WI38 (cell line): Measurements from ENCODE around the gene EPB41L2.

Experiments used
- H3K4me3 ChIP-seq: 2 replicates; pipeline ENCODE4 v1.5.1; 2011; ENCODE audit warnings: low read depth, mild to moderate bottlenecking, control low read depth, low read length
- TF ChIP-seq, protein P1 (sequence below): IDR thresholded peaks from 2 replicates; pipeline ENCODE4 v1.5.1; 2012; ENCODE audit warnings: low read depth, mild to moderate bottlenecking, control low read depth, low read length

The EPB41L2 gene

DNA sequence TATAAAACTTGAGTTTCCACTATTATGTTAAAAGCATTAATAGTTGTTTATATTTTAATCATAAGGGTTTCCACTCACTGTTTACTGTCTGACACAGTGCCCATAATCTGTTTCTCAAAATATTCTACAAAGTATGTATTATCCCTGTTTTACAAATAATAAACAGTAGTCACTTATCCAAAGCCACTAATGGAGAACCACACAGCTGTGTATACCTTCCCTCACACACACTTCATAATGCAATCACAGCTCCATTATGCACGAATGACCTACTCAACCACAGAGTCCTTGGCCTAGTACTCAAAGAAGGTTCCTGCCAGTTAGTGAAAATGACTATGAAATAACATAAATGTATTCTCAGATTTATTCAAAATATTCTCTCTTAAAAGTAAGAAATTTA is 103.1 kb downstream of the EPB41L2 start:
- TF ChIP-seq, protein P1, sequence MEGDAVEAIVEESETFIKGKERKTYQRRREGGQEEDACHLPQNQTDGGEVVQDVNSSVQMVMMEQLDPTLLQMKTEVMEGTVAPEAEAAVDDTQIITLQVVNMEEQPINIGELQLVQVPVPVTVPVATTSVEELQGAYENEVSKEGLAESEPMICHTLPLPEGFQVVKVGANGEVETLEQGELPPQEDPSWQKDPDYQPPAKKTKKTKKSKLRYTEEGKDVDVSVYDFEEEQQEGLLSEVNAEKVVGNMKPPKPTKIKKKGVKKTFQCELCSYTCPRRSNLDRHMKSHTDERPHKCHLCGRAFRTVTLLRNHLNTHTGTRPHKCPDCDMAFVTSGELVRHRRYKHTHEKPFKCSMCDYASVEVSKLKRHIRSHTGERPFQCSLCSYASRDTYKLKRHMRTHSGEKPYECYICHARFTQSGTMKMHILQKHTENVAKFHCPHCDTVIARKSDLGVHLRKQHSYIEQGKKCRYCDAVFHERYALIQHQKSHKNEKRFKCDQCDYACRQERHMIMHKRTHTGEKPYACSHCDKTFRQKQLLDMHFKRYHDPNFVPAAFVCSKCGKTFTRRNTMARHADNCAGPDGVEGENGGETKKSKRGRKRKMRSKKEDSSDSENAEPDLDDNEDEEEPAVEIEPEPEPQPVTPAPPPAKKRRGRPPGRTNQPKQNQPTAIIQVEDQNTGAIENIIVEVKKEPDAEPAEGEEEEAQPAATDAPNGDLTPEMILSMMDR = no peak
- H3K4me3 ChIP-seq = no peak overlapping the region

DNA sequence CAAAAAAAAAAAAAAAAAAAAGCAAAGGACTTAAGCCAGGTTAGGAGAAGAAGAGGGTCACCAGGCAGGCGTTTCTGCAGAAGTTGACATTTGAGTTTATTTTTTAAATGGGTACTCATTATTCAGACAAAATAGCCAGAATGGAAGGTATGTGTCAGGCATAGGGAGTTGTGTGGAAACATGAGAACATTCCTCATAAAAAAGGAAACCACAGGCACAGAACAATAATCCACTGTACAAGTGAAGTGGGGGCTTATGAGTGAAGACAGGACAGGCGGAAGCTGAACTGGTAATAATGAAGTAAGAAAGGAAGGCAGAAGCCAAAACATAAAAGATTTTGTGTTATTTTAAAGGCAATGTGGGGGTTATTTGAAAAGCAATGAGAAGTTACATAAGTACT is 104.6 kb downstream of the EPB41L2 start:
- TF ChIP-seq, protein P1 = no peak
- H3K4me3 ChIP-seq = no peak overlapping the region

DNA sequence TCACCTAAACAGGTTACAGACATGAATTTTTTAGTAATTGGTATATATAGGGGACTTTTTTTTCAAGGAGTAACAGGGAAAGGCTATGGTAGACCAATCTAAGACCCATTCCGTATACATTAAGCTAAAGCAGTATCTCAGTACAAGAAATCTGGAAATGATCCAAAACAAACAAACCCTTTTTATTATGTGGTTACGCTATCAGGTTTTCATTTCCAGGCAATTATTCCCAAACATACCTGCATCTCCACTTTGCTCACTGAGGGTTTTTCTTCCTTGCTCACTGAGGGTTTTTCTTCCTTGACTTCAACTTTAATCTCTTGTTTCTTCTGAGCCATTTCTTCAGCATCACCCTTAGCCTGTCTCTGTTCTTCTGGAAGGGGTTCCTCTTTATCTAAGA is 107.3 kb downstream of the EPB41L2 start:
- TF ChIP-seq, protein P1 = no peak
- H3K4me3 ChIP-seq = no peak overlapping the region

DNA sequence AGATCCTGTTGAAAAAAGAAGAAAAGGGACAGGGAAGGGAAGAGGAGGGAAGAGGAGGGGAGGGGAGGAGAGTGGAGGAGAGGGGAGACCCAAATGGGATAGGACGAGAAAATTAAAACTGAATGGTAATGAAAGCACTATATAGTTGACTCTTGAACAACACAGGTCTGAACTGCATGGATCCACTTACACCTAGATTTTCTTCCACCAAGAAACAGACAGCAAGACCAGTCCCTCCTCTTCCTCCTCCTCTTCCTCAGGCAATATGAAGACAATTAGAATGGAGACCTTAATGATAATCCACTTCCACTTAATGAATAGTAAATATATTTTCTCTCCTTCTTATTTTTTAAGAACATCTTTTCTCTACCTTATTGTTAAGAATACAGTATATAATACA is 113.5 kb downstream of the EPB41L2 start:
- TF ChIP-seq, protein P1 = no peak
- H3K4me3 ChIP-seq = no peak overlapping the region

GRCh38 chr6:130947464-130947863 is 115.6 kb downstream of the EPB41L2 start:
- H3K4me3 ChIP-seq = no peak overlapping the region
- TF ChIP-seq, protein P1 = no peak

GRCh38 chr6:130946076-130946475 is 117.0 kb downstream of the EPB41L2 start:
- no peak overlapping the region for H3K4me3 ChIP-seq
- TF ChIP-seq, protein P1 = no peak

DNA sequence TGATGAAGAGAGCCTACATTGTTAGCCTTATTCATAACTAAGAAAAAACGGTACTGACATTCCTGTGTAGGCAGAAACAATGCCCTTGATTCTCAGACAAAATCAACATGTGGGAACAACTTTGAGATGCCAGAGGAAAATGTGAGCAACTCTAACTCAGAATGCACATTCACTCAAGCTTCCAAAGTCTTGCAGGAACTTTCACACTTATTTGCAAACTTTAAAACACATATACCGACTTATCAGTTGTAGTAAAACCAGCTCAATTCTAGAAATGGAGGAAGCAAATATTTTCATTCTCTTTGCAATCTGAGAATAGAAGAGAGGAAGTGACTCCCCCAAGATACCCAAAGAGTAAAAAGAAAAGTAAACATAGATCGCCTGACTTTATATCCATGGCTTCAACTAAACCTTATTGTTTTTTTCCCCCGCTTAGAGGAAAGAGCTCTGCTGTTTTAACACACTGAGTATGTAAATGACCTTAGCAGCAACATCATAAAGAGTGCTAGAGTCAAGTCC is 117.6 kb downstream of the EPB41L2 start:
- no peak overlapping the region for H3K4me3 ChIP-seq
- TF ChIP-seq, protein P1 = no peak
